K562 (cell line): ENCODE results near the gene TYROBP. TPM values are rescaled to one million over a fixed set of nuclear protein-coding genes. Genes with fewer than 3 reads are reported as not detected.

Experiments
- ARHGAP35 ChIP-seq: fragments of 450-650 bp; IDR thresholded peaks from 2 replicates; pipeline ENCODE4 v1.6.1; 2018; ENCODE audit not compliant: partially characterized antibody
- ARID1B ChIP-seq: fragments of 450-650 bp; IDR thresholded peaks from 2 replicates; pipeline ENCODE4 v1.6.1; 2016; ENCODE audit warnings: antibody characterized with exemption, mild to moderate bottlenecking, inconsistent platforms
- CREB1 ChIP-seq, 2 experiments: sonication (generic) in 1 of 2; formaldehyde crosslinking in 1 of 2; IDR thresholded peaks; 2 replicates each; pipeline versions ENCODE4 v1.6.1 to v1.8.0; 2012 to 2022; ENCODE audit warnings: inconsistent platforms in 1 of 2, mild to moderate bottlenecking in 1 of 2, missing genetic modification reagents in 1 of 2, moderate library complexity in 1 of 2
- EP400 ChIP-seq: fragments of 450-650 bp; IDR thresholded peaks from 2 replicates; pipeline ENCODE4 v1.6.1; 2017; ENCODE audit warnings: antibody characterized with exemption, mild to moderate bottlenecking, moderate library complexity
- GABPA ChIP-seq: fragments of 200-800 bp; sonication (Bioruptor generic); conservative IDR thresholded peaks from 2 replicates; pipeline ENCODE4 v1.6.1; 2016; ENCODE audit warnings: low read depth, missing genetic modification characterization, missing compliant biosample characterization
- GABPB1 ChIP-seq: sonication (generic); formaldehyde crosslinking; IDR thresholded peaks from 2 replicates; pipeline ENCODE4 v1.8.0; 2022; ENCODE audit warnings: mild to moderate bottlenecking, missing genetic modification reagents
- GTF2E2 ChIP-seq: fragments of 200-800 bp; sonication (Bioruptor generic); IDR thresholded peaks from 2 replicates; pipeline ENCODE4 v1.6.1; 2016; ENCODE audit warnings: missing genetic modification characterization, missing compliant biosample characterization
- MAFG ChIP-seq: fragments of 450-650 bp; conservative IDR thresholded peaks from 2 replicates; pipeline ENCODE4 v1.6.1; 2016; ENCODE audit warnings: missing genetic modification characterization, missing compliant biosample characterization
- POLR2A ChIP-seq: fragments of 450-650 bp; conservative IDR thresholded peaks from 2 replicates; pipeline ENCODE4 v1.6.1; 2016
- STAT5A ChIP-seq: IDR thresholded peaks from 2 replicates; pipeline ENCODE4 v1.6.1; 2012; ENCODE audit warnings: low read length, inconsistent platforms, borderline replicate concordance
- TEAD1 ChIP-seq, 2 experiments: fragments of 450-650 bp in 1 of 2; sonication (generic) in 1 of 2; formaldehyde crosslinking; IDR thresholded peaks; 2 replicates each; pipeline versions ENCODE4 v1.4.0 to v1.8.0; 2020 to 2022; ENCODE audit warnings: mild to moderate bottlenecking in 2 of 2, missing genetic modification reagents in 1 of 2
- ZNF124 ChIP-seq: sonication (generic); formaldehyde crosslinking; IDR thresholded peaks from 2 replicates; pipeline ENCODE4 v1.8.1; 2022; ENCODE audit warnings: missing genetic modification reagents
- ZNF140 ChIP-seq: fragments of 250-450 bp; sonication (Bioruptor Pico); IDR thresholded peaks from 2 replicates; pipeline ENCODE4 v1.8.0; 2021; ENCODE audit warnings: moderate library complexity, mild to moderate bottlenecking, inconsistent platforms
- ZNF592 ChIP-seq: fragments of 450-650 bp; IDR thresholded peaks from 2 replicates; pipeline ENCODE4 v1.6.1; 2017; ENCODE audit warnings: antibody characterized with exemption, mild to moderate bottlenecking
- polyA plus RNA-seq, 8 experiments: library from polyadenylated mRNA; depleted of rRNA in 4 of 8; stranded (reverse) in 5 of 8; unstranded in 3 of 8; fragments of >200 nt; fragmentation: Nextera tagmentation in 2 of 8; fragmentation: Illumina TruSeq in 1 of 8; extraction: Ambion mirVana in 2 of 8; extraction: Trizol in 1 of 8; gene quantifications; 2 replicates each; pipeline versions ENCODE4 v1.2.1 to v1.2.3, GENCODE V29; 2011 to 2014; ENCODE audit warnings: inconsistent platforms in 1 of 8, missing spikeins in 1 of 8
- total RNA-seq, 7 experiments: library from RNA; depleted of rRNA in 6 of 7; stranded (reverse); fragments of >200 nt in 6 of 7; fragmentation: Illumina TruSeq in 2 of 7; extraction: Trizol in 2 of 7; gene quantifications; 2 replicates each; pipeline versions ENCODE4 v1.2.1 to v1.2.3, GENCODE V29; 2011 to 2021; ENCODE audit warnings: low replicate concordance in 1 of 7

The TYROBP gene
- total and polyA plus RNA-seq, 9 of the 15 experiments (the other 6 are each of a cell fraction or from before 2014, with no cell fraction given), result 0.72 to 8.2 (median 2.4) TPM

GRCh38 chr19:35903550-35904179, 4.4 kb downstream of the TYROBP start (continued):
- peak in 1 of 2 experiments; percentile 66; a peak in 1 of 4 replicates for TF ChIP-seq TEAD1 (CRISPR knock-in tag; IDR thresholded peaks at IDR 0.05)
- peak; percentile 47; the same call in 1 of the 2 replicates for TF ChIP-seq POLR2A
- TF ChIP-seq GABPB1 (CRISPR knock-in tag), result peak; percentile 87
- no peak for TF ChIP-seq GTF2E2 (tag)
- TF ChIP-seq ZNF124 (CRISPR knock-in tag), result no peak
- peak; percentile 48 for TF ChIP-seq ARID1B
- TF ChIP-seq ZNF140 (CRISPR knock-in tag), result no peak
- TF ChIP-seq MAFG, result no peak
- peak; percentile 81; the same call in 1 of the 2 replicates for TF ChIP-seq EP400
- peak; percentile 90 for TF ChIP-seq GABPA (tag)
- no peak for TF ChIP-seq ARHGAP35
- TF ChIP-seq CREB1 (IDR thresholded peaks at IDR 0.05), result no peak; the same call in 1 of the 2 replicates
- 0 out of 2 replicates have a peak, but pooled peaks have one; percentile 49 for TF ChIP-seq CREB1 (CRISPR knock-in tag; IDR thresholded peaks at IDR 0.05)
- peak; percentile 60; the same call in 1 of the 2 replicates for TF ChIP-seq ZNF592
- TF ChIP-seq STAT5A, result no peak
